ENCODE data around the gene PKLR.

GRCh38 chr1:155325603-155325893 is 24.3 kb upstream of the PKLR start:
- no peak for TF ChIP-seq CTCF (IDR thresholded peaks at IDR 0.05)
- TF ChIP-seq POLR2A (IDR thresholded peaks at IDR 0.05): no peak
- no peak for TF ChIP-seq POLR2AphosphoS5 (IDR thresholded peaks at IDR 0.05)
